ENCODE results near the gene SLC9C2. TPM values are rescaled to one million over a fixed set of nuclear protein-coding genes. Genes with fewer than 3 reads are reported as not detected.
A peak's percentile ranks its signal among the peaks of the same experiment; 100 is the strongest.

SLC9C2 gene
- total RNA-seq, 1 experiment from 2014 or later: not detected

DNA sequence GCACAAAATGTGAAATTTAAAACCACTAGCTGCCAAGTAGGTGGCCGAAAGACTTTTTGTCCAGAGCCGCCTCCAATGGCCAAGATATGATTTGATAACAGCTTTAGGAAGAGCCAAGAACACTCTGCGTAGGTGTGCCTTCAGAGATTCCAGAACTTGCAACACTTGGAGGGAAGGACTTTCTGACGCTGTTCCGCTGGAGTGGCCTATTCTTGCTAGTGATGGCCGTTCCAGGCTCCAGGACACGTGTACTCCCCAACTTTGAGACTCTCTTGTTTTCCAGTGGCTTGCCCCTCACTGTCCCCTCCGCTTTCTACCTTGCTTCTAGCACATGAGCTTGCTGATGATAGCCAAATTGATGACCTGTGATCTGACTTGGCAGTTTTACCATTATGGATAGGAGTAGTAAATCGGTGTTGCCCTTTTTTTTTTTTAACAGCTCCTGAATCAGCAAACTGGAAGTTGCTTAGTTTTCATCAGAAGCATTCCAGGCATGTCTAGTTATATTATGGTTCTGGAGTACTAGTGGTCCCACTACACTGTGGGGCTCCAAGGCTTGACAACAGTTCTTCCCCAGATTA, 124.7 kb downstream of the SLC9C2 start:
- no peaks in the 10 kb centered on the region for H3K27me3 ChIP-seq (ENCODE audit: control insufficient read depth, insufficient read depth, low read length)
- ChIA-PET POLR2A (no interaction called here), CTCF (interaction anchor here (1.0 kb wide), 1 partner anchor 49 kb away, joined by 3 read pairs; no protein-coding TSS in a partner anchor)
- H3K27ac ChIP-seq (ENCODE audit: low read length): peak overlapping the region; percentile 83
- H3K4me3 ChIP-seq (ENCODE audit: low read depth in 2 of 2, low read length in 2 of 2): peak overlapping the region; percentile 73 to 95
- TF ChIP-seq TCF7L2 (IDR thresholded peaks at IDR 0.05; ENCODE audit: low read depth, low read length) (no peak), SIN3A (IDR thresholded peaks at IDR 0.05; ENCODE audit: borderline replicate concordance, insufficient read depth, low read depth, low read length) (no peak), POLR2AphosphoS5 (IDR thresholded peaks at IDR 0.05; ENCODE audit: low read depth, low read length) (no peak)
- TF ChIP-seq, protein P1, sequence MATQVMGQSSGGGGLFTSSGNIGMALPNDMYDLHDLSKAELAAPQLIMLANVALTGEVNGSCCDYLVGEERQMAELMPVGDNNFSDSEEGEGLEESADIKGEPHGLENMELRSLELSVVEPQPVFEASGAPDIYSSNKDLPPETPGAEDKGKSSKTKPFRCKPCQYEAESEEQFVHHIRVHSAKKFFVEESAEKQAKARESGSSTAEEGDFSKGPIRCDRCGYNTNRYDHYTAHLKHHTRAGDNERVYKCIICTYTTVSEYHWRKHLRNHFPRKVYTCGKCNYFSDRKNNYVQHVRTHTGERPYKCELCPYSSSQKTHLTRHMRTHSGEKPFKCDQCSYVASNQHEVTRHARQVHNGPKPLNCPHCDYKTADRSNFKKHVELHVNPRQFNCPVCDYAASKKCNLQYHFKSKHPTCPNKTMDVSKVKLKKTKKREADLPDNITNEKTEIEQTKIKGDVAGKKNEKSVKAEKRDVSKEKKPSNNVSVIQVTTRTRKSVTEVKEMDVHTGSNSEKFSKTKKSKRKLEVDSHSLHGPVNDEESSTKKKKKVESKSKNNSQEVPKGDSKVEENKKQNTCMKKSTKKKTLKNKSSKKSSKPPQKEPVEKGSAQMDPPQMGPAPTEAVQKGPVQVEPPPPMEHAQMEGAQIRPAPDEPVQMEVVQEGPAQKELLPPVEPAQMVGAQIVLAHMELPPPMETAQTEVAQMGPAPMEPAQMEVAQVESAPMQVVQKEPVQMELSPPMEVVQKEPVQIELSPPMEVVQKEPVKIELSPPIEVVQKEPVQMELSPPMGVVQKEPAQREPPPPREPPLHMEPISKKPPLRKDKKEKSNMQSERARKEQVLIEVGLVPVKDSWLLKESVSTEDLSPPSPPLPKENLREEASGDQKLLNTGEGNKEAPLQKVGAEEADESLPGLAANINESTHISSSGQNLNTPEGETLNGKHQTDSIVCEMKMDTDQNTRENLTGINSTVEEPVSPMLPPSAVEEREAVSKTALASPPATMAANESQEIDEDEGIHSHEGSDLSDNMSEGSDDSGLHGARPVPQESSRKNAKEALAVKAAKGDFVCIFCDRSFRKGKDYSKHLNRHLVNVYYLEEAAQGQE (IDR thresholded peaks at IDR 0.05; ENCODE audit: insufficient read depth in 1 of 2, low read depth in 2 of 2, low read length in 1 of 2): no peak
- TF ChIP-seq, protein P2, sequence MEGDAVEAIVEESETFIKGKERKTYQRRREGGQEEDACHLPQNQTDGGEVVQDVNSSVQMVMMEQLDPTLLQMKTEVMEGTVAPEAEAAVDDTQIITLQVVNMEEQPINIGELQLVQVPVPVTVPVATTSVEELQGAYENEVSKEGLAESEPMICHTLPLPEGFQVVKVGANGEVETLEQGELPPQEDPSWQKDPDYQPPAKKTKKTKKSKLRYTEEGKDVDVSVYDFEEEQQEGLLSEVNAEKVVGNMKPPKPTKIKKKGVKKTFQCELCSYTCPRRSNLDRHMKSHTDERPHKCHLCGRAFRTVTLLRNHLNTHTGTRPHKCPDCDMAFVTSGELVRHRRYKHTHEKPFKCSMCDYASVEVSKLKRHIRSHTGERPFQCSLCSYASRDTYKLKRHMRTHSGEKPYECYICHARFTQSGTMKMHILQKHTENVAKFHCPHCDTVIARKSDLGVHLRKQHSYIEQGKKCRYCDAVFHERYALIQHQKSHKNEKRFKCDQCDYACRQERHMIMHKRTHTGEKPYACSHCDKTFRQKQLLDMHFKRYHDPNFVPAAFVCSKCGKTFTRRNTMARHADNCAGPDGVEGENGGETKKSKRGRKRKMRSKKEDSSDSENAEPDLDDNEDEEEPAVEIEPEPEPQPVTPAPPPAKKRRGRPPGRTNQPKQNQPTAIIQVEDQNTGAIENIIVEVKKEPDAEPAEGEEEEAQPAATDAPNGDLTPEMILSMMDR (IDR thresholded peaks at IDR 0.05): no peak
- H3K9me3 ChIP-seq (ENCODE audit: control insufficient read depth, insufficient read depth, low read depth, low read length): no peaks in the 10 kb centered on the region
- peaks cover 33% of the 10 kb centered on the region for H3K36me3 ChIP-seq (ENCODE audit: control insufficient read depth, insufficient read depth, low read length)
- no peak for DNase-seq (ENCODE audit: low read depth, low spot score)
- H3K4me1 ChIP-seq (ENCODE audit: control insufficient read depth, insufficient read depth, low read length): peaks cover 36% of the 10 kb centered on the region
- no peak for ATAC-seq
- in situ Hi-C loops (cut with HindIII; ENCODE audit: low pct_unique_long_range_greater_than_20kb, low sequenced_read_pairs): no loop called here
- intact Hi-C loops (cut with micrococcal nuclease; ENCODE audit: unreplicated experiment): no loop called here
- BruUV-seq (replicated peaks): no TSS peak

DNA sequence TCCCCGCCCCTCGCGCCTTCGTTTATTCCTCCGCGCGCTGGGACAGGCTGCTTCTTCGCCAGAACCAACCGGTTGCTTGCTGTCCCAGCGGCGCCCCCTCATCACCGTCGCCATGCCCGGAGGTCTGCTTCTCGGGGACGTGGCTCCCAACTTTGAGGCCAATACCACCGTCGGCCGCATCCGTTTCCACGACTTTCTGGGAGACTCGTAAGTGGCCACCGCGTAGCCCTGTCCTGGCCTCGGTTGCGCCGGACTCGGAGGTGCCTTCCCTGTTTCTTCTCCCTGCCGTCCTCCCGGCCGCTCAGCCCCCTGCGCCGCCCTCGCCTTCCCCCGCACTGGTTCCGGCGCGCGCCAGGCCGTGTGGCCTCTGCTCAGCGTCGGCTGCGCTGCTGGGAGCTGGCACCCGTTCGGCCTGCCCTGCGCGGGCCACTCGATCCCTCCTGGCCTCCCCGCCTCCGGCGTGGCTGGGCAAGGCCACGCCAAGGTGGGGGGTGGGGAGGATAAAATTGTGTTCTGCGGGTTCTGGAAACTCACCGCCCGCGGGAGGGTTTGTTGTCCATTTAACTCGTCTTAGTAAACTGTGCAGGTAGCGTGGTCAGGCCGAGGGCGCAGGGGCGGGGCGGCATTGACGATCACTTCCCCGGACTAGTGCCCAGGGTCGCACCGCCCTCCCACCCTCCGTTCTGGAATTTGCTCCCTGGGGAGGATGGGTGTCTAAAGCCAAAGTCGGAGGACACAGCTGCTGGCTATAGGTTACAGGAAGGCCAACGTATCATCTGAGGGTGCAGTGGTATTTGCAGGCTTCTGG, 125.4 kb downstream of the SLC9C2 start, which contains the start of gene PRDX6:
Gene PRDX6, plus strand, starts transcription at position 50 of the 808 bp plus-strand sequence. Its CDS starts 63 bp downstream, at position 113.
- peaks cover 36% of the 10 kb centered on the region for H3K4me1 ChIP-seq (ENCODE audit: control insufficient read depth, insufficient read depth, low read length)
- H3K27ac ChIP-seq (ENCODE audit: low read length): peak within 1 kb of the TSS; percentile 85
- ATAC-seq (peak; percentile 52), DNase-seq (ENCODE audit: low read depth, low spot score) (no peak)
- H3K27me3 ChIP-seq (ENCODE audit: control insufficient read depth, insufficient read depth, low read length): no peaks in the 10 kb centered on the region
- H3K36me3 ChIP-seq (ENCODE audit: control insufficient read depth, insufficient read depth, low read length): peaks cover 26% of the 10 kb centered on the region
- CTCF ChIA-PET: no interaction called here
- intact Hi-C loops (cut with micrococcal nuclease; ENCODE audit: unreplicated experiment): loop anchor here (2.0 kb wide), 1 partner anchor 45 kb away; no protein-coding TSS in a partner anchor
- TF ChIP-seq TCF7L2 (IDR thresholded peaks at IDR 0.05; ENCODE audit: low read depth, low read length) (no peak), SIN3A (IDR thresholded peaks at IDR 0.05; ENCODE audit: borderline replicate concordance, insufficient read depth, low read depth, low read length) (peak; percentile 31; the same call in 1 of the 2 replicates), POLR2AphosphoS5 (IDR thresholded peaks at IDR 0.05; ENCODE audit: low read depth, low read length) (peak; percentile 76)
- TF ChIP-seq, protein P1 (IDR thresholded peaks at IDR 0.05; ENCODE audit: insufficient read depth in 1 of 2, low read depth in 2 of 2, low read length in 1 of 2): no peak
- TF ChIP-seq, protein P2 (IDR thresholded peaks at IDR 0.05): no peak
- in situ Hi-C loops (cut with HindIII; ENCODE audit: low pct_unique_long_range_greater_than_20kb, low sequenced_read_pairs): no loop called here
- POLR2A ChIA-PET: no interaction called here
- peak within 1 kb of the TSS; percentile 80 to 95 for H3K4me3 ChIP-seq (ENCODE audit: low read depth in 2 of 2, low read length in 2 of 2)
- no peaks in the 10 kb centered on the region for H3K9me3 ChIP-seq (ENCODE audit: control insufficient read depth, insufficient read depth, low read depth, low read length)
- BruUV-seq (replicated peaks): no TSS peak

Measured in Panc1 (cell line).